CD4-positive, alpha-beta T cell treated with Interleukin-1 beta for 1 hour (primary cell): ENCODE data around the gene DCAF12.
"Not testable (repeated sequence)": the region's sequence is repeated elsewhere in the genome, so short reads cannot be mapped to it uniquely, and the experiment has no call there.

Experiments
- DNase-seq, 2 donors: peaks; one replicate each; pipeline ENCODE4 v3.0.0-alpha.2; 2020 to 2022

The DCAF12 gene

GRCh38 chr9:34059281-34059680 is 67.2 kb downstream of the DCAF12 start:
- DNase-seq: no peak

- no peak for DNase-seq
Measured at GRCh38 chr9:34049630-34050384, 76.7 kb downstream of the DCAF12 start.

- DNase-seq: peak; percentile 95
Measured at GRCh38 chr9:34048727-34049629, 77.5 kb downstream of the DCAF12 start, which contains the start of gene UBAP2. Gene UBAP2, minus strand, starts transcription at chr9:34048887. Its CDS starts 31,739 bp downstream, at chr9:34017148.

GRCh38 chr9:34047864-34048726 is 78.4 kb downstream of the DCAF12 start:
- DNase-seq: peak; percentile 43 to 57

GRCh38 chr9:34046784-34047379 is 79.6 kb downstream of the DCAF12 start:
- peak in 1 of 2 donors; percentile 10 for DNase-seq

- no peak for DNase-seq
Measured at GRCh38 chr9:34045903-34046302, 80.6 kb downstream of the DCAF12 start.

- DNase-seq: not testable (repeated sequence)
Measured at GRCh38 chr9:34042074-34042473, 84.4 kb downstream of the DCAF12 start.

- not testable (repeated sequence) for DNase-seq
Measured at GRCh38 chr9:34038851-34039250, 87.6 kb downstream of the DCAF12 start.

- no peak for DNase-seq
Measured at GRCh38 chr9:34037626-34038025, 88.9 kb downstream of the DCAF12 start.

- no peak for DNase-seq
Measured at GRCh38 chr9:34036625-34037024, 89.9 kb downstream of the DCAF12 start.
